GM18868 (cell line): ENCODE results near the gene SERPINB6.
"Not testable (repeated sequence)": the region's sequence is repeated elsewhere in the genome, so short reads cannot be mapped to it uniquely, and the experiment has no call there.

Source experiments
- ATAC-seq: cut with Tn5 transposase; IDR thresholded peaks from one replicate; pipeline ENCODE4 v1.9.1; 2021; ENCODE audit warnings: mild to moderate bottlenecking, moderate library complexity; ENCODE audit not compliant: unreplicated experiment

The SERPINB6 gene

GRCh38 chr6:2940010-2940850 is 31.1 kb downstream of the SERPINB6 start:
- ATAC-seq, result peak; percentile 85

GRCh38 chr6:2939315-2940009 is 31.9 kb downstream of the SERPINB6 start:
- ATAC-seq, result no peak

DNA sequence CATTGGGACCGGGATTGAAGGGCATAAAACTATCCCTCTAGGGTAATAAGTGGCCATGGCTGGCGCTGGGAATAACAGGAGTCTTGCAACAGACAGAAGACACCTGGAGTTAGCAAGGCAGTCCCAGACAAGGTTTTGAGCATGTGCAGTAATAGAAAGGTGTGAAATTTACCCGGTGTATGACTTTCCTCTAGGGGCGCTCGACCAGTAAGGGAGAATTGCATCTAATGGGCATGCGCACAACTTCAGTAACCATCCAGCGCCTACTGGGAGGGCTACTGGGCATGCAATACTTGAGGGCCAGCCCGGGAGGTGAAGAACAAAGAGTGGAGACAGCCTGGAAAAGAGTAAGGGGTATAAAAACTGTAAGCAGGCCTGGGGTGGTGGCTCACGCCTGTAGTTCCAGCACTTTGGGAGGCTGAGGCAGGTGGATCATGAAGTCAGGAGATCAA is 32.7 kb downstream of the SERPINB6 start:
- ATAC-seq, result no peak

GRCh38 chr6:2938004-2938631 is 33.2 kb downstream of the SERPINB6 start:
- no peak for ATAC-seq

DNA sequence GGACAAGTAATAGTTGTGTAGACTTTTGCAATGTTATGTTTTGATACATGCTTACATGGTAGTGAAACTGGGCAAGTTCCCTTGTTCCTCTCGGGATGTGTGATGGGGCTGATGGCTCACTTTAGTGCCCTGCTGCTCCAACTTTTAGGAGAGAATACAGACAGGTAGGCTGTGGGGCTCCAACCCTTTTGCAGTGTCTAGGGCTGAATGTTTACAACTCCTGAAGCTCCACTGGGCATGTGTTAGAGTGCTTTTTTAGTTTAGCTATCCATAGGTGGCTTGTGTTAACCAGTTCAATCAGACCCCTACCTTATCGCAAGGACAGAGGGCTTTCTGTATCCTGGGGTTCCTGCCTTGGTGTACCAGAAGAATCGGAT is 33.8 kb downstream of the SERPINB6 start:
- ATAC-seq, result no peak

GRCh38 chr6:2935566-2936291 is 35.6 kb downstream of the SERPINB6 start:
- no peak for ATAC-seq

- no peak for ATAC-seq
Measured at GRCh38 chr6:2934057-2934456, 37.3 kb downstream of the SERPINB6 start.

DNA sequence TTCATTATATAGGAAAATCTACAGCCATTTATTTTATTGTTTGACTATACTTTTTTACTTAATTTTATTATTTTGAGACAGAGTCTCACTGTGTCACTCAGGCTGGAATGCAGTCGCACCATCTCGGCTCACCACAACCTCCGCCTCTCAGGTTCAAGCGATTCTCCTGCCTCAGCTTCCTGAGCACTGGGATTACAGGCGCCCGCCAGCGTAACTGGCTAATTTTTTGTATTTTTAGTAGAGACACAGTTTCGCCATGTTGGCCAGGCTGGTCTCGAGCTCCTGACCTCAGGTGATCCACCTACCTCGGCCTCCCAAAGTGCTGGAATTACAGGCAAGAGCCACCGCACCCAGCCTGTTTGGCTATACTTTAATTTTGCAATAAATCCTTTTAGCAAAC is 38.5 kb downstream of the SERPINB6 start:
- not testable (repeated sequence) for ATAC-seq

DNA sequence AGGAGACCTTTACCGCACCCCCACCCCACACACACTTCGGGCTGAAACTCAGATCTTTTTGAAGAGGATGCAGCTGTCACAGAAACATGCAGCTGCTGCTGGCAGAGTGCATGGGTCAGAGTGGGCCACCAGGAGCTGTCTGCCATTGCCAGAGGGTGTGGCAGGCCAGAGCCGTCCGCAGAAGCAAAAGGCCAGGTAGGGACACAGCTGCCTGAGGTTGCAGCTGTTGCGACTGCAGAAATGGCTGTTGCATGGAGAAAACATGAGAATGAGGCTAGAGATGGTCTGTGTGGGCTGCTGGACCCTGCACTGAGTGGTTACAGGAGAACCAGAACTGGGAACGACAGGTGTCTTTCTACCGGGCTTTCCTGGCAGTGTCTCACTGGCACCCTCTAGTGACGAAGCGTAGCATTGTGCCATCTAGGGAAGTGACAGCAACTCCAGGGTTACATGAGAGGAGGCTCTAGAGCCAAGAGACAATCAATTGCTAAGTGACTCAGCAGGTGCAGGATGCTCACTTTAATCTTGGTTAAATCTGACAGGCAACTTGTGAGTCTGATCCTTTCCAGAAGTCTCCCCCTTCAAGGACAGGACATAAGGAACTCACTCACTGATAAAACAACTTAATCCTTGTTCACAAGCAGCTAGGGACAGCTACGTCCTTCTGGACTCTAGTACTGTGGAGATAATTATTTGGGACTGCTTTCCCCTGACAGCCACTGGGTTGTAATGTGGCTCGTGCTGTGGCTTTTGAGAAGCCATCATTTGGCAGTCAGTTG is 39.2 kb downstream of the SERPINB6 start:
- ATAC-seq, result no peak

DNA sequence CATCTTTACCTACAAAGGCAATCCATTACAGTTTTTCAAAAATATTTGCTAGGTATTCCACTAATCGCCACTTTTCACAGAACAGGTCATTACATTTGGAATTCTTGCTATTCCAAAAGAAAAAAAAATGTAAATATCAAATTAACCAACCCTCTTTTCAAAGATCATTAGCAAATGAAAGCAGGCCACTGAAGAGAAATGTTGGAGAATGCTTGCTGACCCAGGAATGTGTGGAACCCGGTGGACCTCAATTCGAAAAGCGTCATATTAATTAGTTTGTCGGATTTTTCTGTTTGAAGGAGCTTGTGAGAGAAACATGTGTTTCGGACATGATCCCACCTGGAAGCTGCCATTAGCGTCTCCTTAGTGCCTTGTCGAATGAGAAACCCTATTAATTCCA is 40.3 kb downstream of the SERPINB6 start:
- no peak for ATAC-seq

GRCh38 chr6:2927931-2928330 is 43.4 kb downstream of the SERPINB6 start:
- ATAC-seq, result not testable (repeated sequence)

DNA sequence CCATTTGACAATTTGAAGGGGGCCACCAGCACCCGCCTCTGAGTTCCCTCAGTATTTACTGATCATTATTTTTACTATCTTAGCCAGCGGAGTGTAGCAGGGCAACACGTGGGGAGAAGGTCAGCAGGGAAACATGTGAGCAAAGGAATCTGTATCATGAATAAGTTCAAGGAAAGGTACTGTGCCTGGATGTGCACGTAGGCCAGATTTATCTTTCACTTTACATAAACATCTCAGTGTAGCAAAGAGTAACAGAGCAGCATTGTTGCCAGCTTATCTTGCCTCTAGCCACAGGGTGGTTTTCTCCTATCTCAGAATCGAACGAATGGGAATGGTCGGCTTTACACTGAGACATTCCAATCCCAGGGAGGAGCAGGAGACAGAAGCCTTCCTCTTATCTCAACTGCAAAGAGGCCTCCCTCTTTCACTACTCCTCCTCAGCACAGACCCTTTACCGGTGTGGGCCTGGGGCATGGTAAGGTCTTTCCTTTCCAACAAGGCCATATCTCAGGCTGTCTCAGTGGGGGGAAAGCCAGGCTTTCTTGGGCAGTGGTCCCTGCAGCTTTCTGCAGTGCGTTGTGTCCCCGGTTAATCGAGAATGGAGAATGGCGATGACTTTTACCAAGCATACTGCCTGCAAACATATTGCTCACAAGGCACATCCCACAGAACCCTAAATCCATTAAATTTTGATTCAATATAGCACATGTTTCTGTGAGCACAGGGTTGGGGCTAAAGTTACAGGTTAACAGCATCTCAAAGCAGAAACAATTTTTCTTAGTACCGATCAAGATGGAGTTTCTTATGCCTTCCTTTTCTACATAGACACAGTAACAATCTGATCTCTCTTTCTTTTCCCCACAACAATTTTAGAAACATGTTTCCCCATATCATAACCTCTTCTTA is 45.3 kb downstream of the SERPINB6 start:
- ATAC-seq, result not testable (repeated sequence)

DNA sequence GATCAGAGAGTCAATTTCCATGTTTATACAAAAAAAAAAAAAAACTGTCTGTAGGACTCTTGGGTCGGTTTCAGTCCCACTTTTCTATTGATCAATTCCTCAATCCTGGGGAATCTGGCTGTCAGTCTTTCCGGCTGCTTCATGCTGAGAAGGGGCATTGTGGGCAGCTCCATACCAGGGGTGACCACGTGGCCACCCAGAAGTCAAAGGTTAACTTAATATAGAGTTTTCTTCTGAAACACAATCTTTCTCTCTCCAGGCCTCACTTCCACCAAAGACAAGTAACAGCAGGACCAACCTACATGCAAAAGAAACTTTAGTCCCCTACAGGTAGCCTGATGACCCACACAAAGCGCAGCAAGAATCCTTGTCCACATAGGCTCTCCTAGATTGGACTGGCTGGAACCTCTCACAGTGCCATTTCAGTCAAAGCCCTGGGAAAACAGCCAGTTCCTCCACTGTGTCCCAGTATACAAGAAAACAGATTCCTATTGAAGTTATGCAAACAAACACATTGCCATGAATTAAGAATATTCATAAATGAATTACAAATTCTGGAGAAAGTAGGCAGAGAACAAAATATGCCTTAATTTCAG is 49.7 kb downstream of the SERPINB6 start:
- no peak for ATAC-seq

DNA sequence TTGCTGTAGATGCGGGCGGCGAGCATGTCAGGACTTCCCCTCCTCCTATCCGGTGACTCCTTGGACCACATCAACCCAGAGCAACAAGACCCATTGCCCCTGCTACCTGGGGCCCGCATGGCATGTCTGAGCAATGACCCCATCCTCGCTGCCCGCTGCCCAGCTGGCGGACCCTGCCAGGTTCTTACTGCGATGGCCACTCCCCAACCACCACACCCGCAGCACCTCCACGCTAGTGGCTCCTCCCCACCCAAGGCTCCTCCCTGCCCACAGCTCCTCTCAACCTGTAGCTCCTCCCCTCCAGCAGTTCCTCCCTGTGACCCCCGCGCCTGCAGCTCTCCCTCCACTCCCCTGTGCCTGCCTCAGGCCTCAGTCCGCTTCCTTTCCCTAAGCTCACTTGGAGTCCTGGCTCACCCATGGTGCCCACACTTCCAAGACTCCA is 50.7 kb downstream of the SERPINB6 start:
- ATAC-seq, result no peak

DNA sequence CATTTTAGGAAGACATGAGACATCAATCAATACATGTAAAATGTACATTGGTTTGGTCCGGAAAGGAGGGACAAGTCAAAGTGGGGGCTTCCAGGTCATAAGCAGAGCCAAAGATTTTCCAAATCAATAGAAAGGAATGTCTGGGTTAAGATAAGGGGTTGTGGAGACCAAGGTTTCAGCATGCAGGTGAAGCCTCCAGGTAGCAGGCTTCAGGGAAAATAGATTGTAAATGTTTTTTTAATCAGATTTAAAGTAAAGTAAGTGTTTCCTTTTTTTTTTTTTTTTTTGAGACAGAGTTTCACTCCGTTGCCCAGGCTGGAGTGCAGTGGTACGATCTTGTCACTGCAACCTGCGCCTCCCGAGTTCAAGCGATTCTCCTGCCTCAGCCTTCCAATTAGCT is 51.5 kb downstream of the SERPINB6 start:
- ATAC-seq, result no peak

DNA sequence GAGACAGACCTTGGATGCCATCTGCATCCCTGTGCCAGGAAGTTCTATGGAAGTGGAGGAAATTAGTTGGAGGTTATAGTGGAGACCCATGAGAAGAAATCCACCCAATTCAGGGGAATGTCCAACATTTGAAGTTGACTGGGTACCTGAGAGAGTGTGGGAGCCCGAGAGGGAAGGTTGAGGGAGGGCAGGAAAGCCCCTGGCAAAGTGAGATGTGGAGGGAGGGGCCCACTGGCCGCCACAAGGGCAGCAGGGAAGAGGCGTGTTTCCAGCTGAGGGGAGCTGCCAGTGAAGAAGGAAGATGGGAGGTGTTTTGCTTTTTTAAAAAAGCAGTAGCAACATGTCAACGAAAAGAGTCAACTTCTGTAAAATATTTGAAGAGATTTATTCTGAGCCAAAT is 52.0 kb downstream of the SERPINB6 start:
- ATAC-seq, result no peak

- no peak for ATAC-seq
Measured at GRCh38 chr6:2918936-2919335, 52.4 kb downstream of the SERPINB6 start.

DNA sequence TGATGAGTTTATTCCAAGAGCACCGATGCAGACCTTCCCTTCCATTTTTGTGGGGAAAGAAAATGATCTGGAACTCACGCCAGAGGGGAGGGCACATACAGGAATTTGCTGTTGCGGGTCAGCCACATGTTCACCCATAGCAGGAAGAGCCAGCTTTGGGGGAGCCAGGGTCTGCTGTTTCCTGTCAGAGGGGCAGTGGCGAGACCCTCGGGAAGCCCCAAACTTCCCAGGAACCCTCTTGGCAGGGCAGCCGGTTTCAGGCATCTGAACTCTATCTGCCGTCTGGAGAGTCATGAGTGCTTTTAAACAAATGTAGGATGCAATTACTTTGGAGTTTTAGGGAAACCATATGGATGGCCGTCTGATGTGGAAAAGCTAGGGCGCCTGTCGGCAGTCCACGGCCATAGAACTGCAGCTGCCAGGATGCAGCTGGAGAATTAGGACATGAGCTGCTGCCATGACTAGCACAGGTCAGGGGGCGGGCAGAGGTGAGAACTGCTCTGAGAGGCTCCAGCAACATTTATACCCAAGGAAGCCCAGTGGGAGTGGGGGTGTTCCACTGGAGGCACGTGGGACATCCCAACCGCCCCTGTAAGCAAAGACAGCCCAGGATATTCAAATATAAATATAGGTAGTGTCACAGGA is 53.4 kb downstream of the SERPINB6 start:
- no peak for ATAC-seq
